WTC11 (cell line): Measurements from ENCODE around the gene PPP1R14C. TPM values are rescaled to one million over a fixed set of nuclear protein-coding genes. Genes with fewer than 3 reads are reported as not detected.

Experiments
- ATAC-seq: fragments of 200-7000 bp; cut with Tn5 transposase; 2 replicates; pipeline ENCODE4 v1.10.0; 2021; ENCODE audit warnings: mild to moderate bottlenecking, moderate library complexity
- CTCF ChIA-PET: fragments of 300-600 bp; sonication (Branson Sonifier 250); formaldehyde crosslinking; loops from one replicate; lab custom pipeline; 2021; ENCODE audit warnings: antibody characterized with exemption; lab: Charles Lee
- POLR2A ChIA-PET: fragments of 350-600 bp; sonication (Branson Sonifier 250); formaldehyde crosslinking; loops from one replicate; lab custom pipeline; 2021; ENCODE audit warnings: antibody characterized with exemption; lab: Charles Lee
- DNase-seq: peaks from one replicate; pipeline ENCODE4 v3.0.0; 2021; ENCODE audit warnings: low spot score
- H3K27ac Mint-ChIP-seq: 2 replicates; pipeline ENCODE4 v1.8.0; 2021; ENCODE audit warnings: mixed read lengths
- H3K27me3 Mint-ChIP-seq: 2 replicates; pipeline ENCODE4 v1.8.0; 2021; ENCODE audit warnings: low read depth, mild to moderate bottlenecking, moderate library complexity, mixed read lengths
- H3K36me3 Mint-ChIP-seq: 2 replicates; pipeline ENCODE4 v1.8.0; 2021; ENCODE audit warnings: mixed read lengths
- H3K4me1 Mint-ChIP-seq: 2 replicates; pipeline ENCODE4 v1.8.0; 2022; ENCODE audit warnings: mixed read lengths
- H3K4me3 Mint-ChIP-seq: 2 replicates; pipeline ENCODE4 v1.8.0; 2021; ENCODE audit warnings: mild to moderate bottlenecking, moderate library complexity, mixed read lengths
- H3K9me3 Mint-ChIP-seq: 2 replicates; pipeline ENCODE4 v1.8.0; 2021; ENCODE audit warnings: mixed read lengths
- ATF2 ChIP-seq: sonication (generic); formaldehyde crosslinking; IDR thresholded peaks from 2 replicates; pipeline ENCODE4 v1.8.1; 2022; ENCODE audit warnings: low read depth, missing genetic modification reagents, borderline replicate concordance
- CTCF ChIP-seq: fragments of 200-600 bp; IDR thresholded peaks from 2 replicates; pipeline ENCODE4 v1.8.0; 2022; ENCODE audit warnings: antibody characterized with exemption
- E2F1 ChIP-seq: sonication (generic); formaldehyde crosslinking; IDR thresholded peaks from 2 replicates; pipeline ENCODE4 v1.8.0; 2022; ENCODE audit warnings: mild to moderate bottlenecking, missing genetic modification reagents
- ERG ChIP-seq: fragments of 250-450 bp; sonication (Bioruptor Pico); IDR thresholded peaks from 2 replicates; pipeline ENCODE4 v1.8.0; 2021; ENCODE audit warnings: mild to moderate bottlenecking
- ETV6 ChIP-seq: sonication (generic); formaldehyde crosslinking; IDR thresholded peaks from 2 replicates; pipeline ENCODE4 v1.8.1; 2022; ENCODE audit warnings: mild to moderate bottlenecking, missing genetic modification reagents
- GTF2I ChIP-seq: fragments of 250-450 bp; sonication (Bioruptor Pico); conservative IDR thresholded peaks from 2 replicates; pipeline ENCODE4 v1.4.0; 2021; ENCODE audit warnings: mild to moderate bottlenecking
- IRF1 ChIP-seq: sonication (generic); formaldehyde crosslinking; IDR thresholded peaks from 2 replicates; pipeline ENCODE4 v1.8.0; 2023; ENCODE audit warnings: missing genetic modification reagents
- MAX ChIP-seq: sonication (generic); formaldehyde crosslinking; IDR thresholded peaks from 2 replicates; pipeline ENCODE4 v1.8.0; 2022; ENCODE audit warnings: mild to moderate bottlenecking, missing genetic modification reagents
- NFYB ChIP-seq: sonication (generic); formaldehyde crosslinking; conservative IDR thresholded peaks from 2 replicates; pipeline ENCODE4 v1.8.0; 2022; ENCODE audit warnings: low read depth, missing genetic modification reagents
- PREB ChIP-seq: sonication (generic); formaldehyde crosslinking; IDR thresholded peaks from 2 replicates; pipeline ENCODE4 v1.8.1; 2022; ENCODE audit warnings: mild to moderate bottlenecking, missing genetic modification reagents, moderate library complexity, borderline replicate concordance
- RELA ChIP-seq: sonication (generic); formaldehyde crosslinking; IDR thresholded peaks from 2 replicates; pipeline ENCODE4 v1.8.1; 2022; ENCODE audit warnings: missing genetic modification reagents, mild to moderate bottlenecking, borderline replicate concordance
- ZNF396 ChIP-seq: fragments of 250-450 bp; sonication (Bioruptor Pico); IDR thresholded peaks from 2 replicates; pipeline ENCODE4 v1.8.0; 2021; ENCODE audit warnings: mild to moderate bottlenecking, moderate library complexity, borderline replicate concordance
- ZSCAN18 ChIP-seq: fragments of 250-450 bp; sonication (Bioruptor Pico); IDR thresholded peaks from 2 replicates; pipeline ENCODE4 v2.1.2; 2022; ENCODE audit warnings: mild to moderate bottlenecking, moderate library complexity
- total RNA-seq: library from RNA; stranded (reverse); gene quantifications from 3 replicates; pipeline ENCODE4 v1.2.3, GENCODE V29; 2021

PPP1R14C gene
- total RNA-seq, 1 experiment from 2014 or later: 1.1 TPM

GRCh38 chr6:150189122-150189521, 46.3 kb downstream of the PPP1R14C start (continued):
- TF ChIP-seq GTF2I (CRISPR knock-in tag) (no peak), RELA (no peak), ETV6 (no peak), ERG (CRISPR knock-in tag) (no peak), CTCF (no peak), ATF2 (no peak), MAX (CRISPR knock-in tag) (no peak), PREB (no peak), NFYB (no peak)

- POLR2A ChIA-PET: no interaction called here
- no peaks in the 10 kb centered on the region for H3K27me3 Mint-ChIP-seq
- no peaks in the 10 kb centered on the region for H3K4me1 Mint-ChIP-seq
- no peak overlapping the region for H3K4me3 Mint-ChIP-seq
- DNase-seq: no peak
- no peaks in the 10 kb centered on the region for H3K36me3 Mint-ChIP-seq
- no peak for ATAC-seq
- no peak overlapping the region for H3K27ac Mint-ChIP-seq
- H3K9me3 Mint-ChIP-seq: peaks cover 18% of the 10 kb centered on the region
- no peak for TF ChIP-seq IRF1 (CRISPR knock-in tag)
- TF ChIP-seq E2F1: no peak
- TF ChIP-seq ZNF396 (CRISPR knock-in tag): no peak
- no peak for TF ChIP-seq ZSCAN18 (CRISPR knock-in tag)
- CTCF ChIA-PET: no interaction called here
Observed at GRCh38 chr6:150191809-150192208, 49.0 kb downstream of the PPP1R14C start.

- peaks cover 13% of the 10 kb centered on the region for H3K9me3 Mint-ChIP-seq
- ChIA-PET CTCF (interaction anchor here (0.7 kb wide), 1 partner anchor 123 kb away, joined by 3 read pairs; no protein-coding TSS in a partner anchor), POLR2A (no interaction called here)
- no peaks in the 10 kb centered on the region for H3K4me1 Mint-ChIP-seq
- no peak overlapping the region for H3K27ac Mint-ChIP-seq
- DNase-seq: no peak
- no peak for TF ChIP-seq NFYB
- no peak for ATAC-seq
- H3K4me3 Mint-ChIP-seq: no peak overlapping the region
- no peaks in the 10 kb centered on the region for H3K27me3 Mint-ChIP-seq
- H3K36me3 Mint-ChIP-seq: no peaks in the 10 kb centered on the region
Observed at GRCh38 chr6:150194195-150194594, 51.4 kb downstream of the PPP1R14C start.
